ENCODE data around the gene SYT12.
"Not testable (repeated sequence)": the region's sequence is repeated elsewhere in the genome, so short reads cannot be mapped to it uniquely, and the experiment has no call there.

SYT12 gene

DNA sequence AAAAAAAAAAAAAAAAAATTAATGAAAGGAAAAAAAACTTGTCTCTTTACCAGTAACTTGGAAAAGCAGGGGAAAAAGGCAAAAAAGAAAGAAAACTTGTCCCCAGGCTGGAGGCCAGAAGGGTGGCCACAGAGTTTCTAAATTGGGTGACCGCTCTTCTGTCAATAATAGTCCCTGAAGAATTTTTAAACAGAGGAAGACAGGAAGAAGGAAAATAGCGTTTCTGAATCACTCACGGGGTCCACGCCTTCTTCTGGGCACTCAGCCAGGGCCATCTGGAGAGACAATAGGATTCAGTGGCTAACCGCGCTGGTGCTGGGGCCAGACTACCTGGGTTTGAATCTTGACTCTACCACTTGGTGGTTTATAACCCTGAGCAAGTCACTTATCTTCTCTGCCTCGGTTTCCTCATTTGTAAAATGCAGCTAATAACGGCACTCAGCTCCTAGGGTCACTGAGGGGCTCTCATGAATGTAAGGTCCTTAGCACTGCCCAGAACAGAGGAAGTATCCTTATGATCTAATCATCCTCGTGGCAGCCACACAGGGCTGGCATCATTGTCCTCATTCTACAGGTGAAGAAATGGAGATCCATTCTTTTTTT lies 40.9 kb upstream of the SYT12 start:
- H3K4me3 ChIP-seq (ENCODE audit: low read length) = no peak overlapping the region
- no peaks in the 10 kb centered on the region for H3K4me1 ChIP-seq (ENCODE audit: control insufficient read depth, insufficient read depth, low read length)
- no peaks in the 10 kb centered on the region for H3K27me3 ChIP-seq (ENCODE audit: control insufficient read depth, insufficient read depth, low read length)
- no peak for DNase-seq (ENCODE audit: low read depth, low spot score)
- no peak overlapping the region for H3K27ac ChIP-seq (ENCODE audit: low read length)
- no peaks in the 10 kb centered on the region for H3K9me3 ChIP-seq (ENCODE audit: control insufficient read depth, insufficient read depth, low read length)
- WGBS (ENCODE audit: insufficient coverage, insufficient read length) = no CpG with 5 or more reads among the region's 9 CpGs
- no peaks in the 10 kb centered on the region for H3K36me3 ChIP-seq (ENCODE audit: control insufficient read depth, insufficient read depth, low read length)

DNA sequence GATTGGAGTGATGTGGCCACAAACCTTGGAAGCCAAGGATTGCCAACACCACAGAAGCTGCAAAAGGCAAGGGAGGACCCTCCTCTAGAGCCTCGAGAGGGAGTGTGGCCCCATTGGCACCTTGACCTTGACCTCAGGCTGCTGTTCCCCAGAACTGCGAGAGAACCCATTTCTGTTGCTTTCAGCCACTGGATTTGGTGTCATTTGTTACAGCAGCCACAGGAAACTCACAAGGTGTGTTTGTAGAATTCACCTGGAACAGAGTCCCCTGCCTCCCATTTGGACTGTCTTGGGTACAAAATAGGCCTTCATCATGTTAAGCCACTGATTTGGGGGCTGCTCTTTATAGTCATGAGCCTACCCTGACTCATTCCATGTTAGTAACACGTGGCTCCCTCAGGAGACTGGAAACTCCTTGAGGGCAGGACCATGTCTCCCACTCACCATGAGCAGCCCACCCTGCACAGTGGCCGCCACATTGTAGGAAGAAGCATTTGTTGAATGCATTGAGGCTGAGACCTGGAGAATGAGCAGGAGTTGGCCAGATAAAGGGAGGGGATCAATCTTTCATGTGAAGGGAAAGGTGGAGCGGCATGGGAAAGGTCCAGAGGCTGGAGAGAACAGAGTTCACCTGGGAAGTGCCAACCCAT lies 39.5 kb upstream of the SYT12 start:
- H3K27me3 ChIP-seq (ENCODE audit: control insufficient read depth, insufficient read depth, low read length) = no peaks in the 10 kb centered on the region
- H3K9me3 ChIP-seq (ENCODE audit: control insufficient read depth, insufficient read depth, low read length) = no peaks in the 10 kb centered on the region
- 0 out of 2 replicates have a peak, but pooled peaks cover 1% of the 10 kb centered on the region for H3K4me1 ChIP-seq (ENCODE audit: control insufficient read depth, insufficient read depth, low read length)
- no peak overlapping the region for H3K27ac ChIP-seq (ENCODE audit: low read length)
- no peak for DNase-seq (ENCODE audit: low read depth, low spot score)
- WGBS (ENCODE audit: insufficient coverage, insufficient read length) = no CpG with 5 or more reads among the region's 5 CpGs
- no peak overlapping the region for H3K4me3 ChIP-seq (ENCODE audit: low read length)
- no peaks in the 10 kb centered on the region for H3K36me3 ChIP-seq (ENCODE audit: control insufficient read depth, insufficient read depth, low read length)

DNA sequence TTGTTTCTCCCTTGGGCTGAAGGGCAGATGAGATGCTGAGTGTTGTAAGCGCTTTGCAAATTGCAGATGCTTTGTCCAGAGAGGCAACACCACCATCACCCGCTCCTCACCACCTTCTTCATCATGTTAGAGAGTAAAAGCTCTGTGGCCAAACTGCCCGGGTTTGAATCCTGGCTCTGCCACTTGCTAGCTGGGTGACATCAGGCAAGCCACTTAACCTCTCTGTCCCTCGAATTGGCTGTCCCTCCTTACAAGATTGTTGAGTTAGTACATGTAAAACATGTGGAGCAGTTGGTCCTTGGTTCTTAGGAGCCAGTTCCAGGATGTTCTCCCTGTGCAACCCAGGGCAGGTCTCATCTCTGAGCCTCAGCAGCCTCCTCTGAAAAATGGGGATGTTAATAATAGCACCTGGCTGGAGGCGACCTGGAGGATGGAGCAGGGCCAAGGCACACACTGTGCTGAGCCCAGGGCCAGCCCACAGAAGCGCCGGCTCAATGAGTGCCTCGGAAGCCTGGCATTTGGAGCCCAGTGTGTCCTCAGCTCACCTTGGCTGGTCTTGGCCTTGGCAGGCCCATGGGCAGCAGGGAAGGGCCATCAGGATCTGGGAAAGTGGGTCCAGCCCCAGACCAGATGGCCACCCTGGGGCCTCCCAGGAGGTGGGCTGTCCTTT lies 37.3 kb upstream of the SYT12 start:
- Histone ChIP-seq H3K4me1 (ENCODE audit: control insufficient read depth, insufficient read depth, low read length) (0 out of 2 replicates have a peak, but pooled peaks cover 1% of the 10 kb centered on the region), H3K27ac (ENCODE audit: low read length) (no peak overlapping the region), H3K27me3 (ENCODE audit: control insufficient read depth, insufficient read depth, low read length) (no peaks in the 10 kb centered on the region), H3K36me3 (ENCODE audit: control insufficient read depth, insufficient read depth, low read length) (no peaks in the 10 kb centered on the region), H3K9me3 (ENCODE audit: control insufficient read depth, insufficient read depth, low read length) (no peaks in the 10 kb centered on the region), H3K4me3 (ENCODE audit: low read length) (no peak overlapping the region)
- no peak for DNase-seq (ENCODE audit: low read depth, low spot score)
- no CpG with 5 or more reads among the region's 8 CpGs for WGBS (ENCODE audit: insufficient coverage, insufficient read length)

DNA sequence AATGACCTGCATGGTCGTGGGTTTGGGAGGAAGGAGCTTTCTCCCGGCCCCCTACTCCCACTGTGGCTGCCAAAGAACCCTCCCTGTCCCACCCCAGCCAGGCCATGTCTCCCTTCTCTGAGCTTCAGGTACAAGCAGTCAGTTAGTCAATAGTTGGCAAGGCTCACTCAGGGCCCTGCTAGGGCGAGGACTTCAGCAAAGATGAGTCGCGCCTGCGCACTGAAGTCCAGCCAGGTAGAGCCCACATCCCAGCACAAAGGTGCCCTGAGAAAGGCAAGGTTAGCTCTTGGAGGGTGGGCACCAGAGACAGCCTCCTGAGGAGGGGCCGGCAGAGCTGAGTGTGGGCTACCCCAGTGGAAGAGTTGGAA lies 36.8 kb upstream of the SYT12 start:
- 0 out of 2 replicates have a peak, but pooled peaks cover 1% of the 10 kb centered on the region for H3K4me1 ChIP-seq (ENCODE audit: control insufficient read depth, insufficient read depth, low read length)
- H3K27ac ChIP-seq (ENCODE audit: low read length) = no peak overlapping the region
- no peaks in the 10 kb centered on the region for H3K36me3 ChIP-seq (ENCODE audit: control insufficient read depth, insufficient read depth, low read length)
- no peak overlapping the region for H3K4me3 ChIP-seq (ENCODE audit: low read length)
- WGBS (ENCODE audit: insufficient coverage, insufficient read length) = no CpG with 5 or more reads among the region's 7 CpGs
- H3K27me3 ChIP-seq (ENCODE audit: control insufficient read depth, insufficient read depth, low read length) = no peaks in the 10 kb centered on the region
- H3K9me3 ChIP-seq (ENCODE audit: control insufficient read depth, insufficient read depth, low read length) = no peaks in the 10 kb centered on the region
- DNase-seq (ENCODE audit: low read depth, low spot score) = no peak

DNA sequence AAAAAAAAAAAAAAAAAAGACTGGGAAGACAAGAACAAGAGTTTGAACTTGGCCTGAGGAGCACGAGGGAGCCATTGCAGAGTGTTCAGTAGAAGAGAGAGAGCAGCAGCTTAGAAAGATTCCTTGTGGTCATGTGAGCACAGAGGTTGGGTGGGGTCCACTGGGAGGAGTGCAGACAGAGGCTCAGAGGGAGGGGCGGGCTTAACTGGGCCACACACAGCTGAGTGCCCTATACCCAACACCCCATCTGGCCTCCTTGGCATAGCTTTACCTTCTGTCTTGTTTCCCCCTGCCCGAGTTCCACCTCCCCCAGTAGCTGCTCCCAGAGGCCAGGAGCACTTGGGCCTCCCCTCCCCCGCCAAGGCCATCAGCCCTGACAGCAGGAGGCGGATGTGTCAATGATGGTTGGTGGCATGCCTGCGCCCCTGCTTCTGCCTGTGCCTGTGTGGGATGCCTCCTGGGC lies 35.7 kb upstream of the SYT12 start:
- no peak for DNase-seq (ENCODE audit: low read depth, low spot score)
- Histone ChIP-seq H3K27ac (ENCODE audit: low read length) (no peak overlapping the region), H3K36me3 (ENCODE audit: control insufficient read depth, insufficient read depth, low read length) (no peaks in the 10 kb centered on the region), H3K27me3 (ENCODE audit: control insufficient read depth, insufficient read depth, low read length) (no peaks in the 10 kb centered on the region), H3K9me3 (ENCODE audit: control insufficient read depth, insufficient read depth, low read length) (no peaks in the 10 kb centered on the region), H3K4me1 (ENCODE audit: control insufficient read depth, insufficient read depth, low read length) (0 out of 2 replicates have a peak, but pooled peaks cover 1% of the 10 kb centered on the region), H3K4me3 (ENCODE audit: low read length) (no peak overlapping the region)
- no CpG with 5 or more reads among the region's 6 CpGs for WGBS (ENCODE audit: insufficient coverage, insufficient read length)

DNA sequence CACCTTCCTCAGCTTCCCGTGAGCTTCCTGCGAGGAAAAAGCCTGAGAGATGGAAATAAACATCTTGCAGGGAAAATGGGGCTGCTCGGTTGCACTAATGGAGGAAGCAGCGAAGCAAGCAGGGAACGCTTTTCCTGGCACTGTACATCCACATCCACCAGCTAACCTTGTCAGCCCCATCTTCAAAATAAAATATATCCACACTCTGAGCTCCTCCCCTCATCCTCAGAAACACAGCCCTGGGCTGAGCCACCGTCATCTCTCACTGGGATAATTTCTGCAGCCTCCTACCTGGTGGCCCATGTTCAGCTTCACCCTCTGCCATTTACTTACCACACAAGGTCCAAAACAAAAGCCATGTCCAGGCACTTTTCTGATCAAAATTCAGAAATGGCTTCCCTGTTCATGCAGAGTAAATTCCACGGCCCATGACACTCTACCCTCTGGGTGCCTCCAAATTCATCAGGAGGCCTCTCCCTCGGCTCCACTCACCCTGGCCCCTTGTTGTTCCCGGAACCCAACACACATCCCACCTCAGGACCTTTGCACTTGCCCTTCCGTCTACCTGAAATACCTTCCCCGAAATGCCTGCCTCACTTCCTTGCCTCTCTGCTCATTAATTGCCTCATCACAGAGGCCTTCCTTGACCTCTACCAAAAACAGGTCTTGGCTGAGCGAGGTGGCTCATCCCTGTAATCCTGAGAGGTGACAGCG lies 34.9 kb upstream of the SYT12 start:
- DNase-seq (ENCODE audit: low read depth, low spot score) = no peak
- H3K27ac ChIP-seq (ENCODE audit: low read length) = no peak overlapping the region
- no peaks in the 10 kb centered on the region for H3K36me3 ChIP-seq (ENCODE audit: control insufficient read depth, insufficient read depth, low read length)
- H3K4me1 ChIP-seq (ENCODE audit: control insufficient read depth, insufficient read depth, low read length) = 0 out of 2 replicates have a peak, but pooled peaks cover 1% of the 10 kb centered on the region
- no peak overlapping the region for H3K4me3 ChIP-seq (ENCODE audit: low read length)
- WGBS (ENCODE audit: insufficient coverage, insufficient read length) = no CpG with 5 or more reads among the region's 13 CpGs
- no peaks in the 10 kb centered on the region for H3K9me3 ChIP-seq (ENCODE audit: control insufficient read depth, insufficient read depth, low read length)
- no peaks in the 10 kb centered on the region for H3K27me3 ChIP-seq (ENCODE audit: control insufficient read depth, insufficient read depth, low read length)

DNA sequence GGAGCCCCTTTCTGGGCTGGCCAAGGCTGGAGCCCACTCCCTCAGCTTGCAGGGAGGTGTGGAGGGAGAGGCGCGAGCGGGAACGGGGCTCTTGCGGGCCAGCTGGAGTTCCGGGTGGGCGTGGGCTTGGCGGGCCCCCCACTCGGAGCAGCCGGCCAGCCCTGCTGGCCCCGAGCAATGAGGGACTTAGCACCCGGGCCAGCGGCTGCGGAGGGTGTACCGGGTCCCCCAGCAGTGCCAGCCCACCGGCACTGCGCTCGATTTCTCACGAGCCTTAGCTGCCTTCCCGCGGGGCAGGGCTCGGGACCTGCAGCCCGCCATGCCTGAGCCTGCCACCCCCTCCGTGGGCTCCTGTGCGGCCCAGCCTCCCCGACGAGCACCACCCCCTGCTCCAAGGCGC lies 34.2 kb upstream of the SYT12 start:
- not testable (repeated sequence) for H3K4me1 ChIP-seq (ENCODE audit: control insufficient read depth, insufficient read depth, low read length); H3K9me3 ChIP-seq (ENCODE audit: control insufficient read depth, insufficient read depth, low read length); H3K36me3 ChIP-seq (ENCODE audit: control insufficient read depth, insufficient read depth, low read length); H3K27ac ChIP-seq (ENCODE audit: low read length); DNase-seq (ENCODE audit: low read depth, low spot score); H3K4me3 ChIP-seq (ENCODE audit: low read length); H3K27me3 ChIP-seq (ENCODE audit: control insufficient read depth, insufficient read depth, low read length)
- WGBS (ENCODE audit: insufficient coverage, insufficient read length) = no CpG with 5 or more reads among the region's 28 CpGs

DNA sequence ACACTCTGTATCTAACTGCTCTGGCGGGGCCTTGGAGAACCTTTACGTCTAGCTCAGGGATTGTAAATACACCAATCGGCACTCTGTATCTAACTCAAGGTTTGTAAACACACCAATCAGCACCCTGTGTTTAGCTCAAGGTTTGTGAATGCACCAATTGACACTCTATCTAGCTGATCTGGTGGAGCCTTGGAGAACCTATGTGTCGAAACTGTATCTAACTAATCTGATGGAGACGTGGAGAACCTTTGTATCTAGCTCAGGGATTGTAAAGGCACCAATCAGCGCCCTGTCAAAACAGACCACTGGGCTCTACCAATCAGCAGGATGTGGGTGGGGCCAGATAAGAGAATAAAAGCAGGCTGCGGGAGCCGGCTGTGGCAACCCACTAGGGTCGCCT lies 33.6 kb upstream of the SYT12 start:
- not testable (repeated sequence) for H3K4me1 ChIP-seq (ENCODE audit: control insufficient read depth, insufficient read depth, low read length); H3K9me3 ChIP-seq (ENCODE audit: control insufficient read depth, insufficient read depth, low read length); H3K27me3 ChIP-seq (ENCODE audit: control insufficient read depth, insufficient read depth, low read length); H3K27ac ChIP-seq (ENCODE audit: low read length); DNase-seq (ENCODE audit: low read depth, low spot score); H3K4me3 ChIP-seq (ENCODE audit: low read length); H3K36me3 ChIP-seq (ENCODE audit: control insufficient read depth, insufficient read depth, low read length)
- no CpG with 5 or more reads among the region's 9 CpGs for WGBS (ENCODE audit: insufficient coverage, insufficient read length)

DNA sequence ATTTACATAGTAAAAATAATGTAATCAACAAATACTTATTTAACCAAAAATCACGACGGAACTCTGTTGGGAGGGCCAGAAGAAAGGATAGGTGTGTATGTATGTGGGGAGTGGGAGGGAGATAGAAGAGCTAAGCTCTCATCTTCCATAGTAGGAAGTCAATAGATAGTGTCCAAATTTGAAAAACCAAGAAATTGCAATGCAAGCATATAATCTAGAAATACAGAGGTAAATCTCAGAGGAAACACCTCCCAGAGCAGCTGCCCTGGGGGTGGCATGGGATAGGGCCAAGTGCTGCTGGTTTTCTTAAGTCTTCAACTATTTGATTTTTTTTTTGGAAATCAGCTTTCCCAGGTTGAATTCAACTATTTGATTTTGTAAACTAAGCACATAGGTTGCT lies 30.9 kb upstream of the SYT12 start:
- Histone ChIP-seq H3K27me3 (ENCODE audit: control insufficient read depth, insufficient read depth, low read length) (no peaks in the 10 kb centered on the region), H3K4me3 (ENCODE audit: low read length) (no peak overlapping the region), H3K9me3 (ENCODE audit: control insufficient read depth, insufficient read depth, low read length) (no peaks in the 10 kb centered on the region), H3K27ac (ENCODE audit: low read length) (no peak overlapping the region), H3K36me3 (ENCODE audit: control insufficient read depth, insufficient read depth, low read length) (no peaks in the 10 kb centered on the region), H3K4me1 (ENCODE audit: control insufficient read depth, insufficient read depth, low read length) (0 out of 2 replicates have a peak, but pooled peaks cover 1% of the 10 kb centered on the region)
- no peak for DNase-seq (ENCODE audit: low read depth, low spot score)
- WGBS (ENCODE audit: insufficient coverage, insufficient read length) = no CpG with 5 or more reads among the region's 2 CpGs

DNA sequence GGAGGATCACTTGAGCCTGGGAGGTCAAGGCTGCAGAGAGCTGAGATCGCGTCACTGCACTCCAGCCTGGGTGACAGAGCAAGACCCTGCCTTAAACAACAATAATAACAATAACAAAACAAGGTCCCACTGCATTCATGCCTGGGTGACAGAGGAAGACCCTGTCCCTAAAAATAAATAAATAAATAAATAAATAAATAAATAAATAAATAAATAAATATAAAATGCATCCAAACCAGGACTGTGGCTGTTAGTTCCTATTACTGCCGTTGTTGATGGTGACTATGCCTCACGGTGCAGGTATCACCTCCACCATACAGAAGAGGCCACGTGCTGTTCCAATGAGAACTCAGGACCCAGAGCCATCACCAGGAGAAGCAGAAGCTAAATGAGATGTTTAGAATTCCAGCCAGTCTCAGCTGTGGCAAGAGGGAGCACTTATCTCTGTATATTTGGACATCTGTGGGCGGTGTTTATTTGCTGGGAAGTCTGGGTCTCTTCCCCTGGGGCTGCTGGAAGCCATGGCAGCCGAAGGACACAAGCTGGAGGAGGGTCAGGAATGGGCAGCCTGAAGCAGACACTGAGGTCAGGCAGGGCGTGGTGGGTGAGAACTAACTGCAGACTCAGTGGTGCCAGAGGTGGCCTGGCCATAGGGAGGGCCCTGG lies 26.2 kb upstream of the SYT12 start:
- Histone ChIP-seq H3K27ac (ENCODE audit: low read length) (no peak overlapping the region), H3K27me3 (ENCODE audit: control insufficient read depth, insufficient read depth, low read length) (no peaks in the 10 kb centered on the region), H3K4me3 (ENCODE audit: low read length) (no peak overlapping the region), H3K9me3 (ENCODE audit: control insufficient read depth, insufficient read depth, low read length) (no peaks in the 10 kb centered on the region), H3K36me3 (ENCODE audit: control insufficient read depth, insufficient read depth, low read length) (no peaks in the 10 kb centered on the region), H3K4me1 (ENCODE audit: control insufficient read depth, insufficient read depth, low read length) (no peaks in the 10 kb centered on the region)
- WGBS (ENCODE audit: insufficient coverage, insufficient read length) = no CpG with 5 or more reads among the region's 8 CpGs
- no peak for DNase-seq (ENCODE audit: low read depth, low spot score)
